HUES48 (cell line): ENCODE measurements around the gene KMT5C.

Experiments used
- H3K27ac ChIP-seq: one replicate; pipeline ENCODE4 v1.7.0; 2013; ENCODE audit warnings: low read depth, low read length, inconsistent platforms
- H3K27me3 ChIP-seq: 2 replicates; pipeline ENCODE4 v1.6.1; 2013; ENCODE audit warnings: mild to moderate bottlenecking, low read length; ENCODE audit not compliant: control insufficient read depth, insufficient read depth
- H3K36me3 ChIP-seq: 2 replicates; pipeline ENCODE4 v1.6.1; 2013; ENCODE audit warnings: low read length; ENCODE audit not compliant: control insufficient read depth, insufficient read depth
- H3K4me1 ChIP-seq: 2 replicates; pipeline ENCODE4 v1.6.1; 2013; ENCODE audit warnings: mild to moderate bottlenecking, low read length; ENCODE audit not compliant: control insufficient read depth, insufficient read depth
- H3K4me3 ChIP-seq: 2 replicates; pipeline ENCODE4 v1.5.1; 2013; ENCODE audit warnings: mild to moderate bottlenecking, low read depth, low read length
- H3K9ac ChIP-seq: 2 replicates; pipeline ENCODE4 v1.6.1; 2013; ENCODE audit warnings: mild to moderate bottlenecking, low read depth, low read length, moderate library complexity
- H3K9me3 ChIP-seq: 2 replicates; pipeline ENCODE4 v1.6.1; 2013; ENCODE audit warnings: low read length; ENCODE audit not compliant: control insufficient read depth, insufficient read depth

KMT5C gene

DNA sequence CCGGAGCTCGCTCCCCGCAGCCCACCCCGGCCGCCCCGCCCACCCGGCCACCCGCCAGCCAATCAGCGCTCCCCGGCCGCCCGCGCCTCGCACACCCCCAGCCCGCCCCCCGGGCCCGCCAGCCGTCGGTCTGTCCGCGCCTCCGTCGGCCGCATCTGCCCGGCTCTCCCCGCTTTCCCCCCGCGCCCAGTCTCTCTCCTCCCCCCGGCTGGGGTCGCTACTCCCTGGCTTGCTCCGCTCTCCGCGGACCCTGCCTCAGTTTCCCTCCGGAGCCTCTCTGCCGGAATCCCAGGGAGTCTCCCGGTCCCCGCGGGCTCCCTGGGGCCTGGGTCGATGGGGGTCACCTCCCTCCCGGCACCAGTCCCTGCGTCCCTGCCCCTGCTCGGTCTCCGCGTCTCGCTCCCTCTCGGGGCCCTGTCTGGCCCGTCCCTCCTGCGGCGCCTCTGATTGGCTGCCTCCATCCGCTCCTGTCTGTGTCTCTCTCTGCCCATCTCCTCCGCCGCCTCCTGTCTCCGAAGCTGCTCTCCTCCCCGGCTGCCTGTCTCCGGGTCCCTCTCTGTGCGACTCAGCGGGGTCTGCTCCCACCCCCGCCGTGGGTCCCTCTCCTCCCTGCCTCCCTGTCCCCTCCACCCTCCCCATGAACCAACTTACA, 30.1 kb downstream of the KMT5C start:
- peaks cover 43% of the 10 kb centered on the region for H3K27me3 ChIP-seq
- H3K27ac ChIP-seq = peak overlapping the region; percentile 47
- H3K4me3 ChIP-seq = peak overlapping the region; percentile 65
- peaks cover 25% of the 10 kb centered on the region for H3K4me1 ChIP-seq
- no peaks in the 10 kb centered on the region for H3K36me3 ChIP-seq
- H3K9ac ChIP-seq = no peak overlapping the region
- no peaks in the 10 kb centered on the region for H3K9me3 ChIP-seq

DNA sequence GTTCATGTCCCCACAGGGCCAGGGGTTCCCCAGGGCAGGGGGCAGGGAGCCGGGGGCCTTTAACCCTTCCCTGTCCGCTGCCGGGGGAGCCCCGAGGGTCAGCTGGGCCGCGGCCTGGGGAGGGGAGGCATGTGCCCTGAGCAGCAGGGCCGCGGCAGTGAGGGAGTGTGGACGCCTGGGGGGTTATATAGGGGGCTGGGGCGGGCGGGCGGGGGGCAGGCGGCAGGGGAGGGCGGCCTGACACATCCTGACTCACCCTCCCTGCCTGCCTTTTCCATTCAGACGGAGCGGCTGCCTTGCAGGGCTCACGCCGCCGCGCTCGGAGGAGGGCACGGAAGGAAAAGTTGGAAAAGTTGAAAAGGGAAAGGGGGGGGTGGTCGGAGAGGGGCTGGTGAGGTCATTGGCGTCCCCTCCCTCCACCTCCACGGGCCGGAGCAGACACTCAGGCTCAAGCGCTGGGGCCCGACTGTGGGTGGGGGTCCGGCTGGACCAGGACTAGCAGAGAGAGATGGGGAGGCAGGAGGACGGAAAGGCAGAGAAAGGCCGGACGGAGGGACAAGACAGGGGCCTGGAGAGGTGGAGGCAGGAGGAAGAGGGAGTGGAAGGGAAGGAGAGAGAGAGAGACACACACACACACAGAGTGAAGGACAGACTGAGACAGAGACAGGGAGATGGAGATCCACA, 30.8 kb downstream of the KMT5C start, which contains the start of gene IL11:
TSS of gene IL11 (minus strand) at position 159 of the 684 bp plus-strand sequence. CDS start at position 6, 153 bp downstream.
- H3K9ac ChIP-seq = no peak within 1 kb of the TSS
- peaks cover 28% of the 10 kb centered on the region for H3K4me1 ChIP-seq
- H3K27me3 ChIP-seq = peaks cover 43% of the 10 kb centered on the region
- peak within 1 kb of the TSS; percentile 47 for H3K27ac ChIP-seq
- H3K4me3 ChIP-seq = peak within 1 kb of the TSS; percentile 65
- no peaks in the 10 kb centered on the region for H3K36me3 ChIP-seq
- no peaks in the 10 kb centered on the region for H3K9me3 ChIP-seq

DNA sequence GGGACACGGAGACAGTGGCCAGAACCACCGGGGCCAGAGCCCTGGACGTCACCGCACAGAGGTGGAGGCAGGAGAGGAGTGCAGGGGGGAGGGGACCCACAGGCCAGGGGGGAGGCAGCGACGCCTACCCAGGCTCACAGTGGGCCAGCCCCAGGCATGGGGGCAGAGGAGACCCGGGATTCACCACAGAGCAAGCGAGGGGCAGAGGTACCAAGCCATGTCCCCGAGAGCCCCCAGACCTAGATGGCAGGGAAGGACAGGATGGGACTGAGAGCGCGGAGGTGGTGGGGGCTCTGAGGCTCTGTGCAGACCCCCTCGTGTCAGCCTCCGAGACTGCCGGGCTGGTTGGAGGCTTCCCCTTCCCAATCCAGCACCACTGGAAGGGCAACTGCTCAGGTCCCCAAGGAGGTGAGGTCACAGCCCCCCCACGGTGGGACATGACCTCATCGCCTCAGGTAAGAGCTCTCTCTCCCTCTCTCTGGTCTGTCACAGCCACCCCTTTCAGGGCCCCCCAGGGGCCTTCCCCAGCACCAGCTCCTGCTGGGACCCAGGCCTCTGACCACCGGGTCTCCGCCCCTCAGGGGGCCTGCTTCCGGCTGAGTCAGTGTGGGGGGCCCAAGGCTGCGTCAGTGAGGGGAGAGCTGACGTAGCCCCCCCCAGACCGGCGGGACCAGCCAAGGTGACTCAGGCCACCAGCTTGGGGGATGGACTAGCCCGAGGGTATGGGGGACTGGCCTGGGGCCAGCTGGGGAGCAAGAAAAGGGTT, 32.8 kb downstream of the KMT5C start:
- Histone ChIP-seq H3K9me3 (no peaks in the 10 kb centered on the region), H3K27ac (no peak overlapping the region), H3K36me3 (no peaks in the 10 kb centered on the region), H3K9ac (no peak overlapping the region), H3K4me3 (no peak overlapping the region), H3K27me3 (peaks cover 53% of the 10 kb centered on the region), H3K4me1 (peaks cover 43% of the 10 kb centered on the region)

DNA sequence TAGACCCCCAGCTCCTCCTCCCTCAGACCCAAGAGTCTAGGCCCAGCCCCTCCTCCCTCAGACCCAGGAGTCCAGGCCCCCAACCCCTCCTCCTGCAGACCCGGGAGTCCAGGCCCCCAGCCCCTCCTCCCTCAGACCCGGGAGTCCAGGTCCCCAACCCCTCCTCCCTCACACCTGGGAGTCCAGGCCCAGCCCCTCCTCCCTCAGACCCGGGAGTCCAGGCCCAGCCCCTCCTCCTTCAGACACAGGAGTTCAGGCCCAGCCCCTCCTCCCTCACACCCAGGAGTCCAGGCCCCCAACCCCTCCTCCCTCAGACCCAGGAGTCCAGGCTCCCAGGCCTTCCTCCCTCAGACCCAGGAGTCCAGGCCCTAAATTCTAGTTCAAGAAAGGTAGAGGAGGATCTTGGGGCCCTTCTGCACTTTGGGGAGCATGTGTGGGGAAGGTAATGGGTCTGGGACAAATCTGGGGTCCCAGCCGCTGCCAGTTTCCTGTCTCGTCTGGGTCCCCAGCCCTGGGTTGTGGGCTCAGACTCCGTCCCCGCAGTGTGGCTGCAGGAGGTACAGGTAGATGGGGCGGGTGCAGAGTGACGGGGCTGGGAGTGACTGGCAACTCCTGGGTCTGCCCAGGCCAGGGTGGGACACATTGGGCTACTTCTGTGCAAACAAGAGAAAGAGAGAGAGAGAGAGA, 33.8 kb downstream of the KMT5C start:
- Histone ChIP-seq H3K27me3 (peaks cover 55% of the 10 kb centered on the region), H3K9me3 (no peaks in the 10 kb centered on the region), H3K9ac (no peak overlapping the region), H3K27ac (no peak overlapping the region), H3K4me3 (0 out of 2 replicates have a peak overlapping the region, but pooled peaks have one; percentile 19), H3K4me1 (peaks cover 44% of the 10 kb centered on the region), H3K36me3 (no peaks in the 10 kb centered on the region)

DNA sequence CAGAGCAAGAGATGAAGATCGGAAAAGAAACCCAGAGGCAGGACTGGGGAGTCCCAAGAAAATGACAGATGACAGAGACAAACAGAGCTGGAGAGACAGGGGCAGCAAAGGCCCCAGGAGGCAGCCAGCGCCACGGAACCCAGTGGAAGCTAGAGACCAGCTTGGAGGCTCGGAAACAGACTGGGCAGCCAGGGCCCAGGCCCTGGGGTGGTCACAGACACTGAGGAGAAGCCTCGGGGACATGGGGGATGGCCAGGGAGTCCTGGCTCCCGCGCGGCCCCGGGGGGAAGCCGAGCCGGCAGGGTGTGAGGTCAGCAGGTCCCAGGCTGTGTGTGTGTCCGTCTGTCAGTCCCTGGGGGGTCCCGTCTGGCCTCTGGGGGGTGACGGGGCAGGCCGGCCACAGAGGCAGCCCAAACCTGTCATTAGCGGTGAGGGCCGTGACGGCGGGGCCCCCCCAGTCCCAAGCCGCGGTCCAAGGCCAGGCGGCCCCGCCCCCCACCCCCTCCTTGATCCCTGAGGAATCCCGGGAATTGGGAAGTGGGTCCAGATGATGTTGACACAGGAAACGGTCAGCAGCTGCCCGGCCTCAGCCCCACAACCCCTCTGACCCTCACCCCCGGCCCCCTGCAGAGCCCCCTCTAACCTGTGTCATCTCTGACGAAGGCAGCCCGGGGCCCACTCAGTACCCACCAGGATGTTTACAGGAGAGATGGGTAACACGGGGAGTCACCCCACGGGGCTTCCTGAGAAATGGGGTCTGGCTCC, 34.5 kb downstream of the KMT5C start:
- H3K27ac ChIP-seq = peak overlapping the region; percentile 64
- no peaks in the 10 kb centered on the region for H3K9me3 ChIP-seq
- no peak overlapping the region for H3K9ac ChIP-seq
- H3K4me1 ChIP-seq = peaks cover 40% of the 10 kb centered on the region
- H3K4me3 ChIP-seq = 0 out of 2 replicates have a peak overlapping the region, but pooled peaks have one; percentile 19
- peaks cover 48% of the 10 kb centered on the region for H3K27me3 ChIP-seq
- H3K36me3 ChIP-seq = no peaks in the 10 kb centered on the region

DNA sequence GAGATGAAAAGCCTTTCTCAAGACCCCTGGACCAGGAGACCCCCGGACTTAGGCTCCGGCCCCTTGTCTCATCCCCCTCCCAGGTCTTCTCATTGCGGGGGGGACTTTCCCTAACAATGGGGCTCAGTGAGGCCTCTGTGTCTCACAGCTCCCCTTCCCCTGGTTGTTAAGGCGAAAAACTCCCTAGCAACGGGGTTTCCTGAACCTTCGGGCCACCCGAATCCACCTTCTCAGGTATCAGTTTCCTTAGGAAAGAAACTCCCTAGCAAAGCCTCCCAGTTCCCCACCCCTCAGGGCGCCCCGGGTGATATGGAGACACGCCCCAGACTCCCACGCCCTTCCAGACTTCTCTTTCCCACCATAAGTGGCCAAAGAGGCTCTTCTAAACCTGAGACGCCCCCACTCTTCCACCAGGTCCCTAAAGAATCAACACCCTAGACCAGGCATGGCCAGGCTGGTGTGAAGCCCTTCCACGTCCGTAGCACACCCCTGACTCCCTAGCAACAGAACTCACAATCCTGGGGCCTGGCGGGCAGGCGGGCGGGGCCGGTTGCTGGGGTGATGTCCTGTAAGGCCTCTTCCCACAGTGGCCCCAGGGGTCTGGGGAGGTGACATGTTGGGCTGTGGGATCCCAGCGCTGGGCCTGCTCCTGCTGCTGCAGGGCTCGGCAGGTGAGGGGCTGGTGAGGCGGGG, 36.7 kb downstream of the KMT5C start, which contains the start of gene TMEM190:
TSS of gene TMEM190 (plus strand) at position 586 of the 693 bp plus-strand sequence. CDS start at position 614, 28 bp downstream.
- Histone ChIP-seq H3K4me3 (peak within 1 kb of the TSS; percentile 60), H3K27me3 (peaks cover 37% of the 10 kb centered on the region), H3K9me3 (no peaks in the 10 kb centered on the region), H3K27ac (peak within 1 kb of the TSS; percentile 12), H3K9ac (no peak within 1 kb of the TSS), H3K4me1 (peaks cover 34% of the 10 kb centered on the region), H3K36me3 (no peaks in the 10 kb centered on the region)

DNA sequence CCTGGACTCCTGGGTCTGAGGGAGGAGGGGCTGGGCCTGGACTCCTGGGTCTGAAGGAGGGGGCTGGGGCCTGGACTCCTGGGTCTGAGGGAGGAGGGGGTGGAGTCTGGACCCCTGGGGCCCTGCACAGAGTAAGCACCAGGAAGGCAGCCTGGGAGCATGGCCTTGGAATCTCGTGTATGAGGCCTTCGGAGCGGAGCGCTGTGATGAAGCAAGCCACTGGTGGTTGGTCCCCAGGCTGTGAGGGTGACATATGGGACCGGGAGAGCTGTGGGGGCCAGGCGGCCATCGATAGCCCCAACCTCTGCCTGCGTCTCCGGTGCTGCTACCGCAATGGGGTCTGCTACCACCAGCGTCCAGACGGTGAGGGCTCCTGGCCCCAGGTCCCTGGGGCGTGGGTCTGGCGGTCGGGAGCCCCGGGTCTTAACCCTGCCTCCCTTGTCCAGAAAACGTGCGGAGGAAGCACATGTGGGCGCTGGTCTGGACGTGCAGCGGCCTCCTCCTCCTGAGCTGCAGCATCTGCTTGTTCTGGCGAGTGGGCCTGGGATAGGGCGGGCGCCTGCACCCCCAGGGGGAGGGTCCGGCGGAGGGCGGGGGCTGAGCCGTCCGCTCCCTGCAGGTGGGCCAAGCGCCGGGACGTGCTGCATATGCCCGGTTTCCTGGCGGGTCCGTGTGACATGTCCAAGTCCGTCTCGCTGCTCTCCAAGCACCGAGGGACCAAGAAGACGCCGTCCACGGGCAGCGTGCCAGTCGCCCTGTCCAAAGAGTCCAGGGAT, 37.9 kb downstream of the KMT5C start:
- Histone ChIP-seq H3K9me3 (no peaks in the 10 kb centered on the region), H3K4me3 (peak overlapping the region; percentile 60), H3K36me3 (no peaks in the 10 kb centered on the region), H3K27ac (no peak overlapping the region), H3K27me3 (peaks cover 25% of the 10 kb centered on the region), H3K9ac (no peak overlapping the region), H3K4me1 (peaks cover 31% of the 10 kb centered on the region)

DNA sequence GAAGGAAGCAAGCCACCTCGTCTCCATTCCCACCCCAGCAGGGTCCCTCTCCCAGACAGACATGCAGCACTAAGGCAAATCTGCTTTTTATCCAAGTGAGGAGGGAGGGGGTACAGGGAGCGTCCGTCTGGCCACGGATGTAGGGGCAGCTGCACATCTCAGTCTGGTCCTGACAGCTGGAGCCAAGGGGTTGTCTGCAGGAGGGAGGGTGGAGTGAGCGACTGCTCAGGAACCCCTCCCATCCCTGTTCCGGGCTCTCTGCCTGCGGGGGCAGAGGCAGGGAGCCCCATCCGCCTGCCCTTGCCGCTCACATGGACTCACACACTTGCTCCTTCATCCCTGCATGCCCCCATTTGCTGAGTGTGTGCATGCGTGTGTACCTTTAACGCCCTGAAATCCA, 39.5 kb downstream of the KMT5C start:
- Histone ChIP-seq H3K4me1 (peaks cover 20% of the 10 kb centered on the region), H3K27ac (no peak overlapping the region), H3K36me3 (no peaks in the 10 kb centered on the region), H3K4me3 (no peak overlapping the region), H3K9ac (no peak overlapping the region), H3K9me3 (no peaks in the 10 kb centered on the region), H3K27me3 (peaks cover 16% of the 10 kb centered on the region)

DNA sequence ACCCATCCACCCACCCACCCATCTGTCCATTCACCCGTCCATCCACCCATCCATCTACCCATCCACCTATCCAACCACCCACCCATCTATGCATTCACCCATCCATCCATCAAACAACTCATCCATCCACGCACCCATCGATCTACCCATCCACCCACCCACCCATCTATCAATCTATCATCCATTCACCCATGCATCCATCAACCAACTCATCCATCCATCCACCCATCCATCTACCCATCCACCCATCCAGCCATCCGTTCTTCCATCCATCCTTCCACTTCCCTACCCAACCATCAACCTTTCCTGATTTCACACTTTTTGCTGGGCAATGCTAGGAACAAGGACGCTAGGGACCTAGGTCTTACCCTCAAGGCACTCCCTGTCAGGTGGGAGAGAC, 42.3 kb downstream of the KMT5C start:
- Histone ChIP-seq H3K27ac (no peak overlapping the region), H3K9ac (no peak overlapping the region), H3K4me3 (no peak overlapping the region), H3K9me3 (no peaks in the 10 kb centered on the region), H3K4me1 (peaks cover 16% of the 10 kb centered on the region), H3K27me3 (peaks cover 9% of the 10 kb centered on the region), H3K36me3 (peaks cover 9% of the 10 kb centered on the region)
